Lower lobe of right lung (tissue), 2 donors: ENCODE measurements around the gene ABCF3. TPM values are rescaled to one million over a fixed set of nuclear protein-coding genes. Genes with fewer than 3 reads are reported as not detected.

Experiments used
- ATAC-seq, 2 donors: fragments of 200-7000 bp; cut with Tn5 transposase; one replicate each; pipeline ENCODE4 v1.9.1; 2020 to 2022; ENCODE audit warnings: mild to moderate bottlenecking in 2 of 2, moderate library complexity in 2 of 2
- DNase-seq: peaks from one replicate; pipeline ENCODE4 v3.0.0-alpha.2; 2020
- H3K27ac ChIP-seq: fragments of 200-600 bp; one replicate; pipeline ENCODE4 v1.8.0; 2022
- H3K27me3 ChIP-seq: fragments of 200-600 bp; one replicate; pipeline ENCODE4 v1.8.0; 2022; ENCODE audit warnings: low read depth
- H3K36me3 ChIP-seq: fragments of 200-600 bp; one replicate; pipeline ENCODE4 v1.8.0; 2022; ENCODE audit warnings: mild to moderate bottlenecking
- H3K4me1 ChIP-seq: fragments of 200-600 bp; one replicate; pipeline ENCODE4 v1.8.0; 2022
- H3K4me3 ChIP-seq: fragments of 200-600 bp; one replicate; pipeline ENCODE4 v1.8.0; 2022; ENCODE audit warnings: mild to moderate bottlenecking
- H3K9me3 ChIP-seq: fragments of 200-600 bp; one replicate; pipeline ENCODE4 v1.8.0; 2022
- CTCF ChIP-seq: fragments of 200-600 bp; IDR thresholded peaks from one replicate; pipeline ENCODE4 v1.8.0; 2022; ENCODE audit warnings: antibody characterized with exemption, mild to moderate bottlenecking
- intact Hi-C: fragments of 100-400 bp; cut with DNase I; formaldehyde crosslinking; loops from one replicate; pipeline ENCODE4 v1.11.0; 2022
- total RNA-seq: library from RNA; stranded (reverse); fragmentation: NEBNext Ultra II Directional; extraction: Animal tissue kit (Norgen Biotek cat#: 25700); gene quantifications from one replicate; pipeline ENCODE4 v1.2.1, GENCODE V29; 2021
- donor health status: DM: no; HTN: yes; CAD: no; lungs with severe emphysema.

Gene ABCF3
- total RNA-seq, 1 donor from 2014 or later: 60.7 TPM

DNA sequence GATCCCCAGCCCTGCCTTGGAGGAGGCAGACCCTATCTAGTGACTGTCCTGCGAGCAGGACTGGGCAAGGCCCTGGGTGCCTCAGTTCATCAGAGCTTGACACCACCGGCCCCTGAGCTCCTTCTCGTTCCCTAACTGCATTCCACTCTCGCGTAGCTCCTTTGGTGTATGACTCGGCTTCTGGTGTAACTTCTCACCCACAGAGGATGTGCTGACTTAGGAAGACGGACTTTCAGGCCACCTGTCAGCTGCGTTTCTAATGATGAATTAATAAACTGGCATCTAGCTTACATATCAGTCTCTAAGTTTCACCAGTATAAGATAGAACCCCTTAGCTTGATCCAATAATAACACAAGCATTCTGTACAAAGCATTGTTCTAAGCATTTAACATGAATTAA, 17.5 kb downstream of the ABCF3 start:
- Histone ChIP-seq H3K27ac (no peak overlapping the region), H3K4me3 (no peak overlapping the region), H3K9me3 (no peaks in the 10 kb centered on the region), H3K27me3 (peaks cover 15% of the 10 kb centered on the region), H3K36me3 (no peaks in the 10 kb centered on the region), H3K4me1 (no peaks in the 10 kb centered on the region)
- intact Hi-C loops: no loop called here
- TF ChIP-seq CTCF: no peak
- ATAC-seq: no peak
- no peak for DNase-seq

- DNase-seq (no peak), ATAC-seq (no peak)
- Histone ChIP-seq H3K9me3 (no peaks in the 10 kb centered on the region), H3K4me1 (no peaks in the 10 kb centered on the region), H3K27me3 (peaks cover 15% of the 10 kb centered on the region), H3K36me3 (no peaks in the 10 kb centered on the region), H3K4me3 (no peak overlapping the region), H3K27ac (no peak overlapping the region)
- intact Hi-C loops: no loop called here
- TF ChIP-seq CTCF: no peak
These were observed 23.3 kb downstream of the ABCF3 start for GRCh38 chr3:184209146-184209923.

GRCh38 chr3:184211297-184211696, 25.3 kb downstream of the ABCF3 start:
- H3K27me3 ChIP-seq: peaks cover 13% of the 10 kb centered on the region
- H3K36me3 ChIP-seq: no peaks in the 10 kb centered on the region
- H3K9me3 ChIP-seq: no peaks in the 10 kb centered on the region
- TF ChIP-seq CTCF: no peak
- no peak overlapping the region for H3K27ac ChIP-seq
- no peak overlapping the region for H3K4me3 ChIP-seq
- H3K4me1 ChIP-seq: no peaks in the 10 kb centered on the region
- no peak for ATAC-seq
- intact Hi-C loops: no loop called here
- no peak for DNase-seq

GRCh38 chr3:184211718-184212117, 25.7 kb downstream of the ABCF3 start:
- no peaks in the 10 kb centered on the region for H3K9me3 ChIP-seq
- ATAC-seq (no peak), DNase-seq (no peak)
- H3K4me3 ChIP-seq: no peak overlapping the region
- TF ChIP-seq CTCF: no peak
- intact Hi-C loops: no loop called here
- H3K36me3 ChIP-seq: no peaks in the 10 kb centered on the region
- H3K27ac ChIP-seq: no peak overlapping the region
- peaks cover 9% of the 10 kb centered on the region for H3K27me3 ChIP-seq
- no peaks in the 10 kb centered on the region for H3K4me1 ChIP-seq

DNA sequence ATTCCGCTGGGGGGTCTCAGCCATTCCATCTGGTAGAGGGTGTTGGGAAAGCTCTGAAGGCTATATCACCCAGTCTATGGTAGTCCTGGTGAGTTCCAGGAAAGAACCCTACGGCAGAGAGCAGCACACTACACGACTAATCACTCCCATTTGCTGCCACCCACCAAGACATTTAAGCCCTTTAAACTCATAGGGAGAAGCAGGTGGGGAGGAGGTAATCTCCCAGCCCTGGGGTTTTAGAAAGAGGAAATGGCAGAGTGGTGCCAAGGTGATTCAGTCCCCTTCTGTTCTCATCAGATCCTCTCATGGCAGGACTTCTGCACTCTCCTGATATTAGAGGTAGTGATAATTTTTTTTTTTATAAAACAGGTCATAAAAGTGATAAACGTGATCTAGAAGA, 32.8 kb downstream of the ABCF3 start:
- Histone ChIP-seq H3K4me1 (no peaks in the 10 kb centered on the region), H3K36me3 (no peaks in the 10 kb centered on the region), H3K9me3 (no peaks in the 10 kb centered on the region), H3K4me3 (no peak overlapping the region), H3K27me3 (no peaks in the 10 kb centered on the region), H3K27ac (no peak overlapping the region)
- intact Hi-C loops: no loop called here
- TF ChIP-seq CTCF: no peak
- DNase-seq (no peak), ATAC-seq (no peak)
